ENCODE data around the gene DLX2.

- TF ChIP-seq CTCF (IDR thresholded peaks at IDR 0.05) (no peak), POLR2A (IDR thresholded peaks at IDR 0.05) (no peak)
These were observed 26.7 kb upstream of the DLX2 start for GRCh38 chr2:172129404-172129803.
